Activated CD8-positive, alpha-beta memory T cell treated with anti-CD3 and anti-CD28 coated beads for 24 hours (primary cell): ENCODE data around the gene NPW.

Experiments
- DNase-seq: peaks from one replicate; pipeline ENCODE4 v3.0.0-alpha.2; 2020

NPW gene

GRCh38 chr16:2037115-2037514, 17.5 kb downstream of the NPW start:
- no peak for DNase-seq

- DNase-seq = no peak
Observed at GRCh38 chr16:2037647-2038381, 18.2 kb downstream of the NPW start.

GRCh38 chr16:2038382-2039231, 19.0 kb downstream of the NPW start:
- DNase-seq = no peak

DNA sequence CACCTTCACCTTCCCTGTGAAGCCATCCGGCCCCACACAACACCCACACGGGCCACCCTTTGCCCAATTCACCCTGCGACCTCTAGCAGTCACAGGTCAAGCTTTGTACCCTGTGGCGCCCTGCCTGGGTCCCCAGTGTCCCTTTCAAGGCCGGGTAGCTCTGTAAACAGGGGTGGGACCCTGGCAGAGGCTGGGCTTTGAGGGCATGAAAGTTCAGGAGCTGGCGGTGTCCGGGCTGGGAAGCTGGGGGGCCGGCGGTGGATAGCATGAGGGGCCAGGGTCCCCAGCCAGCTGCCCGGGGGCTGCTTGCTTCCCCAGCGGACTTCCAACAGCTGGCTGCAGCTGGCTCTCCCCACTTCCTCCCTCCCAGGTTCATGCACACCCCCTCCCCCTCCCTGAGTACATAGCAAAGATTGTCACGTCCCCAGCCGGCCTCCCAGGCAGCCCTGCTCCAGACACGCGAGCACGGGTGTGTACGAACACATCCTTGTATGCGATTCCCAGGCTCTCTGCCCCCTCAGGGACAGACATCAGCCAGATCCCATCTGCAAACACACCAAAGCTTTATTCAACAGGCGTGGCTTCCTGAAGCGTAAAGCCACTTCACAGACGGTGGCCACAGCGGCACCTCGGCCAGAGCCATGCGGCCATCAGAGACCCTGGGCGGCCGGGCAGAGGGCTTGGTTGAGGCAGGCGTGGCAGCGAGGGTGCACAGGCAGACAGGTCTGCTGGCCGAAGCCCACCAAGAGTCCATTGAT, 19.9 kb downstream of the NPW start:
- no peak for DNase-seq

DNA sequence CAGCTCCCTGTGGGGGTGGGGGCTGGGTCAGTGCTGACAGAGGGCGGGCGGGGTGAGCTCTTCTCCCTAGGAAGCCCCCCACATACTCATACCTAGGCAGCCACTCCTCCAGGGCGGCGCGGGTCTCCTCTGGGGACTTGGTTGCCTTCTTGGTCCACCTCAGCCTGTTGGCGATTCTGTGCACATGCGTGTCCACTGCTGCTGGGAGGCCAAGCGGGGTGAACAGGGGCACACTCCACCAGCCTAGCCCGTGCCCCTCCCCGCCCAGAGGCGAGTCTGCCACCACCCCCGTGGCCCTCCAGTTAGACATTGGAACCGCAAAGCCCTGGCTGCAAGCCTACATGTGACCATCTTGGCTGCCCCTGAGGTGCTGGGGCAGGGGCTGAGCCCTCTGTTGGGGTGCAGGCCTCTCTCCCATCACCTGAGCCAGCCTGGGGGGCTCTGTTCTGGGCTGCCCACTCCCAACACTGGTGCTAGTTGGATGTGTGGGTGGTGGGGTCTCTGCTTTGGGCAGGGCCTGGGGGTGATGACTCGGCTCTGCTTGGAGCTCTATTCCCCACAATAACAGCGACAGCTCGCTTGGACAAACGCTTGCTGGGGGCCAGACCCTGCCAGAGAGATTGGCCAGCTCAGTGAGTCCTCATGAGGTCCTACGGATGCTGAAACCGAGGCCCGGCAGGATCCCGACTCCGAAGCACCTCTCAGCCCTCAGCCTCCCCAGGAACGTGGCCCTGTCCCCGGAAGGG, 20.6 kb downstream of the NPW start:
- DNase-seq = no peak

GRCh38 chr16:2040787-2041522, 21.4 kb downstream of the NPW start:
- DNase-seq = no peak

DNA sequence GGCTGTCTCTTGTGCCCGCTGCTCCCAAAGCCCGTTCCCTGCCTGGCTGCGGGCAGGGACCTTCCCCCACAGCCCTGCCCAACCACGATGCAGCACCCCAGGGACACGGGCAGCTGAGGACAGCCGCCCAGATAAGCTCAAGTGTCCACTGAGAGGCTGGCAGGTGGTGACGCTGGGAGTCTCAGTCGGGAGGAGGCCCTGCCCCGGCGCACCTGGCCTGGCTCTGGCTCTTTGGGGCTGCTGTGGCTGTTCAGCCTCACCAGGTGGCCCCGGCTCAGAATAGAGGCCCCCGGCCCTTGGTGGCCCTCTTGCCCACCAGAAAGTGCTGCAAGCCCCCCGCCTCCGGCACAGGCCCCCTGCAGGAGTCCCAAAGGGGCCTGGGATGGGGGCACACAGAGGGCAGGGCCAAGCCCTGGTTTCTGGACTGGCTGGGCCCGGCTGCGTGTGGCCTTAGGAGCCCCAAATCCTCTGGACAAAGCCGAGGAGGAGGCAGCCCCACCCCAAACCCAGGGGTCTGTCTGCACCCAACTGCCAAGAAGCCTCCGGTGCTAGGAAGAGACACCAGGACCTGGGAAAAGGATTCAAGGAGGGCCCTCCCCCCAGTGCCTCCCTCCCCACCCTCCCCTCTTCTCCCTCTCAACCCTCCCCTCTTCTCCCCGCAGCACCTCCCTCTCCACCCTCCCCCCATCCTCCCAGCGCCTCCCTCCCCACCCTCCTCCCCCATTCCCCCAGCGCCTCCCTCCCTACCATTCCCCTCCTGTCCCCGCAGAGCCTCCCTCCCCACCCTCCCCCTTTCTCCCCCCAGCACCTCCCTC, 22.8 kb downstream of the NPW start:
- DNase-seq = no peak

- no peak for DNase-seq
Observed at GRCh38 chr16:2042986-2043666, 23.5 kb downstream of the NPW start.

DNA sequence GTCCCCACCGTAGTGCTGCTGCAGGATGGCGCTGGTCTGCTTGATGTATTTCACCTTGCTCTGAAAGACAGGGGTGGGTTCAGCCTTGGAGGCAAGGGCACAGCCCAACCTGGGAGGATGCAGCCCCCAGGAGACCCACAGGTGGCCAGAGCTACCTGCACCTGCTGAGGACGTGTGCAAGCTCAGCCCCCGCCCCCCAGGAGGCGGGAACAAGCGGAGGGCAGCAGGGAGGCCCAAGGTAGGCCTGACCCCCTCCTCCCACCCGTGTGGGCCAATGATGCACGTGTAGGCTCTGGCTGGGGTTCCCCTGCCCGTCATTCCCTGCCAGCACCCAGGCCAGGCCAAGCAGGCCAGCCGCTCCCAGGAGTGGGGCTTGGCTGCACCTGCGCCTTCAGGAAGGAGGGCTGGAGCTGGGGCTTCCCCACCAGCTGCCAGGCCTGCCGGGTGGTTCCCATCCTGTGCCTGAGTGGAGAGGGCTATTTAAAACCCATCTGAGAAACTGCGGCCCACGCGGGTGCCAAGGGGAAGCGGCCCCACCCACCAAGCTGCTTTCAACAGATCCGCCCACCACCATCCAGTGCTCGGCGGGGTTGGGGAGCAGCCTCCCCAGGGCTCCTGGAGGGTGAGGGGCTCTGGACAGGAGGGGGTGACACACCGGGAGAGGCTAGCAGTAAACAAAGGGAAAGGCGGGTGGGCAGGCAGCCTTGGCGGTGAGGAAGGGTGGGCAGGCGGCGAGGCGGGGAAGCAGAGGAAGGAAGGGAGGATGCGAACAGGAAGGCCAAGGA, 24.3 kb downstream of the NPW start:
- DNase-seq = no peak

DNA sequence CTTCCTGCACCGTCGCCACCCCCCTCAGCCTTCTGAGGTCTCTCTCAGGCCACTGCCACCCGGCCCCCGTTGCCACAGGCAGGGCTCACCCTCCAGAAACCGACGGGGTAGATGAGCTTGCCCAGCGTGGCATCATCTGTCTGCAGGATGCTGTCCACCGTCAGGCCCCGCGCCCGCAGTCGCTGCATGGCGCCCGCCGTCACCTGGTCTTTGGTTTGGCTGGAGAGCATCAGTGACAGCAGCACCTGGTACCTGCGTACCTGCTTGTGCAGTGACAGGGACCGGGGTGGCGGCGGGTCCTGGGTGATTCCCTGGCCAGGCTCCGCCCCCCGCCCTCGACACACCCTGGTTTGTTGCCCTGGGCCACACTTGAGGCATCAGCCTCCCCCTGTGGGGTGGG, 25.0 kb downstream of the NPW start:
- DNase-seq = no peak

- no peak for DNase-seq
Observed at GRCh38 chr16:2045965-2046892, 26.6 kb downstream of the NPW start.

DNA sequence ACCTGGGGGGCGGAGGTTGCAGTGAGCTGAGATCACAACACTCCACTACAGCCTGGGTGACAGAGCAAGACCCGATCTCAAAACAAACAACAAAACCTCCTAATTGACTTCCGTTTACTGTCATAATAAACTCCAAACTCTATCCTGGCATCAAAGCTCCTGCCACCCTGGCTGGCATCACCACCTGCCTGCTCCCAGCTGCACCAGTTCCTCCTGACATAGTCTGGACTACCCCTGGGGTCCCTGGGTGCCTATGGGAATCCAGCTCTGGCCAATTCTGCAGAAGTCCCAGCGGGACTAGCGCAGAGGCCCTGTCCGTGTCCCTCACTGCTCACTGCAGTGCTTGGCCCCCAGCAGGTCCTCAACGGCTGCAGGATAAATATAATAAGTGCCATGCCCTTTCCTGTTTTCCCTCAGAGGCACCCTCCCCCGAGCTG, 27.3 kb downstream of the NPW start:
- peak; percentile 64 for DNase-seq

GRCh38 chr16:2047330-2048115, 27.9 kb downstream of the NPW start, which contains the start of the genes NTHL1 and TSC2:
NTHL1 (minus strand) TSS chr16:2047834; CDS start chr16:2047823, 11 bp downstream.
TSC2 (plus strand) TSS chr16:2047985; CDS start chr16:2048616, 631 bp downstream.
- DNase-seq = peak; percentile 96

- no peak for DNase-seq
Observed at GRCh38 chr16:2048116-2048543, 28.5 kb downstream of the NPW start.

GRCh38 chr16:2053211-2053610, 33.6 kb downstream of the NPW start:
- no peak for DNase-seq

- DNase-seq = no peak
Observed at GRCh38 chr16:2053897-2054296, 34.3 kb downstream of the NPW start.

- no peak for DNase-seq
Observed at GRCh38 chr16:2054543-2055245, 35.1 kb downstream of the NPW start.
